SK-N-SH treated with all-trans-retinoic acid at 6 μM for 48 hours (cell line): ENCODE measurements around the gene STUM.

Source experiments
- ATAC-seq: fragments of 200-7000 bp; cut with Tn5 transposase; 3 replicates; pipeline ENCODE4 v1.9.1; 2020; ENCODE audit warnings: mild to moderate bottlenecking, moderate library complexity
- ARNTL ChIP-seq: fragments of 450-650 bp; formaldehyde crosslinking; IDR thresholded peaks from 2 replicates; pipeline ENCODE4 v1.5.0; 2020; ENCODE audit warnings: low read depth, mild to moderate bottlenecking, moderate library complexity, borderline replicate concordance
- BACH2 ChIP-seq: fragments of 250-450 bp; sonication (Bioruptor Pico); IDR thresholded peaks from 2 replicates; pipeline ENCODE4 v1.9.0; 2021; ENCODE audit warnings: mild to moderate bottlenecking, borderline replicate concordance
- CREB5 ChIP-seq: fragments of 250-450 bp; sonication (Bioruptor Pico); IDR thresholded peaks from 2 replicates; pipeline ENCODE4 v1.5.1; 2020; ENCODE audit warnings: low read depth, mild to moderate bottlenecking, moderate library complexity
- CSDC2 ChIP-seq: fragments of 250-450 bp; sonication (Bioruptor Pico); IDR thresholded peaks from 2 replicates; pipeline ENCODE4 v1.5.0; 2020; ENCODE audit warnings: mild to moderate bottlenecking, moderate library complexity
- CSRNP3 ChIP-seq: fragments of 250-450 bp; sonication (Bioruptor Pico); IDR thresholded peaks from 2 replicates; pipeline ENCODE4 v1.5.1; 2021; ENCODE audit warnings: mild to moderate bottlenecking, moderate library complexity
- ESRRG ChIP-seq: fragments of 250-450 bp; sonication (Bioruptor Pico); IDR thresholded peaks from 2 replicates; pipeline ENCODE4 v1.6.1; 2021; ENCODE audit warnings: mild to moderate bottlenecking
- GLIS3 ChIP-seq: fragments of 250-450 bp; sonication (Bioruptor Pico); IDR thresholded peaks from 2 replicates; pipeline ENCODE4 v1.5.0; 2020; ENCODE audit warnings: mild to moderate bottlenecking, moderate library complexity
- ISL1 ChIP-seq: fragments of 250-450 bp; sonication (Bioruptor Pico); IDR thresholded peaks from 2 replicates; pipeline ENCODE4 v2.1.2; 2022; ENCODE audit warnings: mild to moderate bottlenecking, moderate library complexity
- OSR1 ChIP-seq: fragments of 250-450 bp; sonication (Bioruptor Pico); IDR thresholded peaks from 2 replicates; pipeline ENCODE4 v1.8.0; 2022; ENCODE audit warnings: moderate library complexity, mild to moderate bottlenecking, inconsistent platforms
- PATZ1 ChIP-seq: fragments of 250-450 bp; sonication (Bioruptor Pico); IDR thresholded peaks from 2 replicates; pipeline ENCODE4 v1.8.0; 2020; ENCODE audit warnings: mild to moderate bottlenecking, moderate library complexity, borderline replicate concordance
- PPARA ChIP-seq: fragments of 250-450 bp; sonication (Bioruptor Pico); IDR thresholded peaks from 2 replicates; pipeline ENCODE4 v1.5.0; 2020; ENCODE audit warnings: mild to moderate bottlenecking, borderline replicate concordance
- RARB ChIP-seq: fragments of 250-450 bp; sonication (Bioruptor Pico); IDR thresholded peaks from 2 replicates; pipeline ENCODE4 v1.8.0; 2021; ENCODE audit warnings: mild to moderate bottlenecking, moderate library complexity
- SNAI2 ChIP-seq: fragments of 250-450 bp; sonication (Bioruptor Pico); IDR thresholded peaks from 2 replicates; pipeline ENCODE4 v1.5.0; 2020; ENCODE audit warnings: mild to moderate bottlenecking, moderate library complexity
- TCF4 ChIP-seq: fragments of 250-450 bp; sonication (Bioruptor Pico); IDR thresholded peaks from 2 replicates; pipeline ENCODE4 v1.8.0; 2021; ENCODE audit warnings: mild to moderate bottlenecking, moderate library complexity, borderline replicate concordance
- TOX ChIP-seq: fragments of 250-450 bp; sonication (Bioruptor Pico); IDR thresholded peaks from 2 replicates; pipeline ENCODE4 v1.8.0; 2021; ENCODE audit warnings: mild to moderate bottlenecking, moderate library complexity, borderline replicate concordance
- TSHZ2 ChIP-seq: fragments of 250-450 bp; sonication (Bioruptor Pico); IDR thresholded peaks from 2 replicates; pipeline ENCODE4 v1.5.0; 2020; ENCODE audit warnings: mild to moderate bottlenecking, moderate library complexity
- ZC3H10 ChIP-seq: fragments of 250-450 bp; sonication (Bioruptor Pico); IDR thresholded peaks from 2 replicates; pipeline ENCODE4 v1.5.1; 2021; ENCODE audit warnings: mild to moderate bottlenecking, moderate library complexity
- ZFP3 ChIP-seq: fragments of 250-450 bp; sonication (Bioruptor Pico); IDR thresholded peaks from 2 replicates; pipeline ENCODE4 v1.5.0; 2020; ENCODE audit warnings: mild to moderate bottlenecking, moderate library complexity
- ZFP30 ChIP-seq: fragments of 450-650 bp; formaldehyde crosslinking; IDR thresholded peaks from 2 replicates; pipeline ENCODE4 v1.5.0; 2022; ENCODE audit warnings: mild to moderate bottlenecking, moderate library complexity
- ZNF565 ChIP-seq: fragments of 450-650 bp; formaldehyde crosslinking; conservative IDR thresholded peaks from 2 replicates; pipeline ENCODE4 v1.5.0; 2020; ENCODE audit warnings: low read depth, mild to moderate bottlenecking, moderate library complexity
- ZNF70 ChIP-seq: fragments of 450-650 bp; formaldehyde crosslinking; IDR thresholded peaks from 2 replicates; pipeline ENCODE4 v1.5.0; 2020; ENCODE audit warnings: mild to moderate bottlenecking, moderate library complexity
- ZNF8 ChIP-seq: fragments of 450-650 bp; formaldehyde crosslinking; IDR thresholded peaks from 2 replicates; pipeline ENCODE4 v1.5.0; 2020; ENCODE audit warnings: mild to moderate bottlenecking, moderate library complexity

Gene STUM

GRCh38 chr1:226656601-226657277 is 108.2 kb downstream of the STUM start:
- ATAC-seq = peak; percentile 83
- TF ChIP-seq ZNF565 (CRISPR knock-in tag) (no peak), ESRRG (CRISPR knock-in tag) (no peak), ZNF70 (CRISPR knock-in tag) (no peak), CSRNP3 (CRISPR knock-in tag) (no peak), TOX (peak; percentile 33; the same call in 1 of the 2 replicates)

- ATAC-seq = no peak
- TF ChIP-seq TOX = no peak
- no peak for TF ChIP-seq ARNTL (CRISPR knock-in tag)
- no peak for TF ChIP-seq BACH2 (CRISPR knock-in tag)
- TF ChIP-seq ZFP3 = no peak
- TF ChIP-seq CSDC2 (CRISPR knock-in tag) = no peak
- no peak for TF ChIP-seq ZC3H10 (CRISPR knock-in tag)
- TF ChIP-seq ZNF565 (CRISPR knock-in tag) = no peak
- TF ChIP-seq ZFP30 (CRISPR knock-in tag) = no peak
- no peak for TF ChIP-seq PATZ1 (CRISPR knock-in tag)
- no peak for TF ChIP-seq ZNF70 (CRISPR knock-in tag)
- TF ChIP-seq, all 23 proteins: peak for 0
These were observed 109.5 kb downstream of the STUM start for GRCh38 chr1:226657895-226658545.

- no peak for TF ChIP-seq CSDC2 (CRISPR knock-in tag)
- no peak for TF ChIP-seq ARNTL (CRISPR knock-in tag)
- no peak for TF ChIP-seq ZNF70 (CRISPR knock-in tag)
- TF ChIP-seq ESRRG (CRISPR knock-in tag) = no peak
- no peak for TF ChIP-seq TCF4 (CRISPR knock-in tag)
- no peak for TF ChIP-seq TOX
- TF ChIP-seq ZFP30 (CRISPR knock-in tag) = no peak
- no peak for TF ChIP-seq PPARA (CRISPR knock-in tag)
- TF ChIP-seq PATZ1 (CRISPR knock-in tag) = no peak
- no peak for TF ChIP-seq ZNF8 (CRISPR knock-in tag)
- TF ChIP-seq CREB5 (CRISPR knock-in tag) = no peak
- TF ChIP-seq TSHZ2 (CRISPR knock-in tag) = no peak
- no peak for TF ChIP-seq RARB (CRISPR knock-in tag)
- no peak for TF ChIP-seq BACH2 (CRISPR knock-in tag)
- no peak for TF ChIP-seq GLIS3 (CRISPR knock-in tag)
- no peak for TF ChIP-seq OSR1 (CRISPR knock-in tag)
- no peak for TF ChIP-seq ZNF565 (CRISPR knock-in tag)
- TF ChIP-seq ISL1 (CRISPR knock-in tag) = no peak
- TF ChIP-seq SNAI2 = no peak
- no peak for ATAC-seq
These were observed 110.1 kb downstream of the STUM start for GRCh38 chr1:226658546-226659125.
